IMR-90 (cell line): ENCODE measurements around the gene CCL27. TPM values are rescaled to one million over a fixed set of nuclear protein-coding genes. Genes with fewer than 3 reads are reported as not detected.
A peak's percentile ranks its signal among the peaks of the same experiment; 100 is the strongest.

Source experiments
- ATAC-seq: fragments of 200-7000 bp; cut with Tn5 transposase; 2 replicates; pipeline ENCODE4 v1.9.1; 2020; ENCODE audit warnings: low read depth, mild to moderate bottlenecking, moderate library complexity
- BruUV-seq: library from RNA; stranded (reverse); fragments of 400-500 nt; replicated peaks from 2 replicates; lab custom pipeline; 2021; lab: Mats Ljungman, UMichigan
- CTCF ChIA-PET: fragments of 300-600 bp; formaldehyde crosslinking; extraction: SDS; loops from one replicate; lab custom pipeline; 2021; ENCODE audit warnings: antibody characterized with exemption; lab: Yijun Ruan, JAX
- POLR2A ChIA-PET: fragments of 300-600 bp; sonication (Branson Sonifier 250); formaldehyde crosslinking; loops from one replicate; lab custom pipeline; 2022; ENCODE audit warnings: antibody characterized with exemption; ENCODE audit not compliant: unreplicated experiment; lab: Charles Lee
- DNase-seq: peaks from one replicate; pipeline ENCODE4 v3.0.0; 2013
- H2AFZ ChIP-seq: replicated peaks from 2 replicates; pipeline ENCODE3; 2013; ENCODE audit warnings: low read length, mild to moderate bottlenecking; ENCODE audit not compliant: poor library complexity
- H2AK5ac ChIP-seq: 2 replicates; pipeline ENCODE4 v1.6.1; 2013; ENCODE audit warnings: low read depth, low read length, inconsistent platforms
- H2AK9ac ChIP-seq: replicated peaks from 2 replicates; pipeline ENCODE3; 2013; ENCODE audit warnings: mild to moderate bottlenecking, low read depth, low read length, moderate library complexity; ENCODE audit not compliant: poor library complexity
- H2BK120ac ChIP-seq: 2 replicates; pipeline ENCODE4 v1.6.1; 2013; ENCODE audit warnings: low read depth, low read length, inconsistent platforms
- H2BK15ac ChIP-seq: 3 replicates; pipeline ENCODE4 v1.6.1; 2013; ENCODE audit warnings: low read depth, low read length, inconsistent platforms
- H2BK20ac ChIP-seq: 2 replicates; pipeline ENCODE4 v1.6.1; 2013; ENCODE audit warnings: low read depth, mild to moderate bottlenecking, inconsistent platforms, low read length, moderate library complexity
- H2BK5ac ChIP-seq: 2 replicates; pipeline ENCODE4 v1.6.1; 2013; ENCODE audit warnings: mild to moderate bottlenecking, low read depth, low read length, inconsistent platforms; ENCODE audit not compliant: poor library complexity, severe bottlenecking
- H3K14ac ChIP-seq: replicated peaks from 2 replicates; pipeline ENCODE4 v1.6.1; 2013; ENCODE audit warnings: low read depth, low read length, inconsistent platforms
- H3K18ac ChIP-seq: 2 replicates; pipeline ENCODE4 v1.6.1; 2013; ENCODE audit warnings: low read depth, low read length, control low read depth
- H3K23ac ChIP-seq: 2 replicates; pipeline ENCODE4 v1.6.1; 2013; ENCODE audit warnings: low read depth, low read length, inconsistent platforms
- H3K27ac ChIP-seq: 2 replicates; pipeline ENCODE4 v1.5.1; 2013; ENCODE audit warnings: mild to moderate bottlenecking, control low read depth, low read length; ENCODE audit not compliant: insufficient read depth
- H3K27me3 ChIP-seq: 2 replicates; pipeline ENCODE4 v1.6.1; 2013; ENCODE audit warnings: low read length; ENCODE audit not compliant: control insufficient read depth, insufficient read depth
- H3K36me3 ChIP-seq: 2 replicates; pipeline ENCODE4 v1.6.1; 2013; ENCODE audit warnings: low read length, mixed read lengths; ENCODE audit not compliant: control insufficient read depth, insufficient read depth
- H3K4ac ChIP-seq: 2 replicates; pipeline ENCODE4 v1.6.1; 2013; ENCODE audit warnings: low read depth, low read length, inconsistent platforms
- H3K4me1 ChIP-seq: 2 replicates; pipeline ENCODE4 v1.6.1; 2013; ENCODE audit warnings: low read length, mixed read lengths; ENCODE audit not compliant: control insufficient read depth, insufficient read depth
- H3K4me2 ChIP-seq: 2 replicates; pipeline ENCODE4 v1.6.1; 2013; ENCODE audit warnings: low read depth, mild to moderate bottlenecking, control low read depth, low read length, moderate library complexity
- H3K4me3 ChIP-seq: 2 replicates; pipeline ENCODE4 v1.5.1; 2013; ENCODE audit warnings: low read depth, mild to moderate bottlenecking, control low read depth, low read length, moderate library complexity; ENCODE audit not compliant: insufficient read depth
- H3K56ac ChIP-seq: 2 replicates; pipeline ENCODE4 v1.6.1; 2013; ENCODE audit warnings: low read length, inconsistent platforms; ENCODE audit not compliant: insufficient read depth; ENCODE audit errors: extremely low read depth
- H3K79me1 ChIP-seq, 2 experiments: 2 replicates each; pipeline ENCODE4 v1.6.1; 2013; ENCODE audit warnings: low read length in 2 of 2, inconsistent platforms in 1 of 2, low read depth in 1 of 2
- H3K9ac ChIP-seq: 2 replicates; pipeline ENCODE4 v1.6.1; 2013; ENCODE audit warnings: low read depth, low read length, control low read depth
- H3K9me1 ChIP-seq: 2 replicates; pipeline ENCODE4 v1.6.1; 2013; ENCODE audit warnings: low read length, inconsistent platforms; ENCODE audit not compliant: insufficient read depth
- H3K9me3 ChIP-seq: 2 replicates; pipeline ENCODE4 v1.6.1; 2013; ENCODE audit warnings: low read length; ENCODE audit not compliant: control insufficient read depth, insufficient read depth
- H4K20me1 ChIP-seq: 2 replicates; pipeline ENCODE4 v1.6.1; 2013; ENCODE audit warnings: low read length, inconsistent platforms; ENCODE audit not compliant: insufficient read depth
- H4K5ac ChIP-seq: 2 replicates; pipeline ENCODE4 v1.6.1; 2013; ENCODE audit warnings: mild to moderate bottlenecking, low read depth, low read length, control low read depth
- H4K8ac ChIP-seq, 2 experiments: 2 replicates each; pipeline ENCODE4 v1.6.1; 2013; ENCODE audit warnings: low read depth in 2 of 2, low read length in 2 of 2, control low read depth in 1 of 2, inconsistent platforms in 1 of 2
- H4K91ac ChIP-seq: 2 replicates; pipeline ENCODE4 v1.6.1; 2013; ENCODE audit warnings: low read depth, low read length, inconsistent platforms; ENCODE audit not compliant: insufficient read depth
- MAZ ChIP-seq: IDR thresholded peaks from 2 replicates; pipeline ENCODE4 v1.6.1; 2012; ENCODE audit warnings: low read depth, mild to moderate bottlenecking, low read length, improper control_type of control experiment, moderate library complexity, borderline replicate concordance
- MXI1 ChIP-seq: IDR thresholded peaks from 2 replicates; pipeline ENCODE4 v1.6.1; 2012; ENCODE audit warnings: low read depth, mild to moderate bottlenecking, low read length, moderate library complexity, borderline replicate concordance
- WGBS, 2 experiments: methylation state at CpG; one replicate each; pipeline versions ENCODE4 v1.1.5 to v1.1.7; 2013; ENCODE audit warnings: missing lambda C conversion rate in 2 of 2; ENCODE audit not compliant: insufficient read length in 1 of 2; ENCODE audit errors: extremely low coverage in 2 of 2; 5-methylcytosine and 5-hydroxymethylcytosine counted together
- dilution Hi-C: fragments of 300-500 bp; cut with HindIII; formaldehyde crosslinking; loops from one replicate; pipeline ENCODE4 v1.14.3; 2018; ENCODE audit warnings: low sequenced_read_pairs; ENCODE audit not compliant: unreplicated experiment
- in situ Hi-C: fragments of 300-500 bp; cut with MboI; formaldehyde crosslinking; loops from 3 replicates; pipeline ENCODE4 v1.14.3; 2019; ENCODE audit warnings: low sequenced_read_pairs, inconsistent platforms, mixed read lengths
- intact Hi-C: fragments of 100-400 bp; cut with micrococcal nuclease; formaldehyde crosslinking; loops from 2 replicates; pipeline ENCODE4 v1.10.0; 2022
- polyA plus RNA-seq, 3 experiments: library from polyadenylated mRNA; depleted of rRNA; stranded (reverse); fragments of >200 nt; gene quantifications; 2 replicates each; pipeline ENCODE4 v1.2.3, GENCODE V29; 2012; ENCODE audit warnings: low replicate concordance in 1 of 3
- total RNA-seq: library from RNA; depleted of rRNA; stranded (reverse); fragments of >200 nt; gene quantifications from 2 replicates; pipeline ENCODE4 v1.2.3, GENCODE V29; 2012

Gene CCL27
- total and polyA plus RNA-seq, 2 of the 4 experiments (the other 2 are of a cell fraction), result 0.18 to 0.26 TPM

GRCh38 chr9:34651876-34652601 is 10.4 kb downstream of the CCL27 start, which contains the start of gene IL11RA:
Gene IL11RA, plus strand, starts transcription at chr9:34652185. Its CDS starts 3,033 bp downstream, at chr9:34655218.
- Histone ChIP-seq H4K5ac (peak within 1 kb of the TSS; percentile 99), H3K4me3 (peak within 1 kb of the TSS; percentile 75), H3K9me1 (peaks cover 35% of the 10 kb centered on the region), H3K27me3 (no peaks in the 10 kb centered on the region), H2BK15ac (peak within 1 kb of the TSS; percentile 12; the same call in 1 of the 3 replicates), H2AK9ac (peak within 1 kb of the TSS; percentile 81), H3K4me1 (peaks cover 42% of the 10 kb centered on the region), H3K4me2 (peak within 1 kb of the TSS; percentile 99), H3K23ac (peak within 1 kb of the TSS; percentile 89), H2BK20ac (no peak within 1 kb of the TSS; the same call in 1 of the 2 replicates), H3K4ac (peak within 1 kb of the TSS; percentile 90), H2AK5ac (peak within 1 kb of the TSS; percentile 97), H3K36me3 (peaks cover 16% of the 10 kb centered on the region), H3K56ac (peak within 1 kb of the TSS; percentile 89), H4K8ac (peak within 1 kb of the TSS; percentile 81 to 94), H2BK120ac (peak within 1 kb of the TSS; percentile 73; the same call in 1 of the 2 replicates), H2BK5ac (peak within 1 kb of the TSS; percentile 80), H2AFZ (peak within 1 kb of the TSS; percentile 88), H3K79me1 (peaks cover 15 to 48% of the 10 kb centered on the region in 2 experiments), H3K9ac (peak within 1 kb of the TSS; percentile 99), H3K14ac (peak within 1 kb of the TSS; percentile 91), H3K18ac (peak within 1 kb of the TSS; percentile 85), H4K91ac (peak within 1 kb of the TSS; percentile 84), H4K20me1 (no peaks in the 10 kb centered on the region), H3K9me3 (no peaks in the 10 kb centered on the region), H3K27ac (peak within 1 kb of the TSS; percentile 88)
- TF ChIP-seq MXI1 (no peak; the same call in 1 of the 2 replicates), MAZ (peak; percentile 84; the same call in 1 of the 2 replicates)
- intact Hi-C loops (no loop called here), in situ Hi-C loops (no loop called here), dilution Hi-C loops (no loop called here)
- CTCF ChIA-PET, result interaction anchor here (1.9 kb wide), 1 partner anchor 13 kb away, joined by 6 read pairs; no protein-coding TSS in a partner anchor
- no TSS peak for BruUV-seq
- POLR2A ChIA-PET, result no interaction called here
- WGBS, 2 experiments, result 2% methylated on average over 15 of the region's 24 CpGs; no CpG with 5 or more reads in 1 of the 2 experiments
- DNase-seq (peak; percentile 84), ATAC-seq (peak; percentile 86)
